Measurements from ENCODE around the gene GPATCH2.
"Not testable (repeated sequence)": the region's sequence is repeated elsewhere in the genome, so short reads cannot be mapped to it uniquely, and the experiment has no call there.

The GPATCH2 gene

GRCh38 chr1:217388522-217389065 is 242.3 kb downstream of the GPATCH2 start:
- H3K4me3 ChIP-seq = no peak overlapping the region
- no peak overlapping the region for H3K27ac ChIP-seq

GRCh38 chr1:217381773-217382172 is 249.1 kb downstream of the GPATCH2 start:
- not testable (repeated sequence) for H3K27ac ChIP-seq, H3K4me3 ChIP-seq

DNA sequence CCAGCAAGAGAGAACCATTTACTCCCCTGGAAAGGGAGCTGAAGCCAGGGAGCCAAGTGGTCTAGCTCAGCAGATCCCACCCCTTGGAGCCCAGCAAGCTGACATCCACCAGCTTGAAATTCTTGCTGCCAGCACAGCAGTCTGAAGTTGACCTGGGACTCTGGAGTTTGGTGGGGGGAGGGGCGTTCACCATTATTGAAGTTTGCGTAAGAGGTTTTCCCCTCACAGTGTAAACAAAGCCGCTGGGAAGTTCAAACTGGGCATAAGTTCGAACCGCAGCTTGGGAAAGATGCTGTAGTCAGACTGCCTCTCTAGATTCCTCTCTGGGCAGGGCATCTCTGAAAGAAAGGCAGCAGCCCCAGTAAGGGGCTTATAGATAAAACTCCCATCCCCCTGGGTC is 251.1 kb downstream of the GPATCH2 start:
- not testable (repeated sequence) for H3K4me3 ChIP-seq, H3K27ac ChIP-seq

DNA sequence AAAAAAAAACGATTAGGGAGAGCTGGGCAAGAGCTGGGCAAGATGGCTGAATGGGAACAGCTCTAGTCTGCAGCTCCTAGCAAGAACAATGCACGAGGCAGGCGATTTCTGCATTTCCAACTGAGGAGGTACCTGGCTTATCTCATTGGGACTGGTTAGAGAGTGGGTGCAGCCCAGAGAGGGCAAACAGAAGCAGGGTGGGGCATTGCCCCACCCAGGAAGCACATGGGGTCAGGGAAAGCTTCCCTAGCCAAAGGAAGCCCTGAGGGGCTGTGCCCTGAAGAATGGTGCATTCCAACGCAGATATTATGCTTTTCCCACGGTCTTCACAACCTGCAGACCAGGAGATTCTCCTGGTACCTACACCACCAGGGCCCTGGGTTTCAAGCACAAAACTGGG is 251.6 kb downstream of the GPATCH2 start:
- H3K4me3 ChIP-seq = no peak overlapping the region
- H3K27ac ChIP-seq = no peak overlapping the region

Data from skin epidermis (tissue), 12 donors.